SK-N-SH (cell line): ENCODE results near the gene YES1. TPM values are rescaled to one million over a fixed set of nuclear protein-coding genes. Genes with fewer than 3 reads are reported as not detected.

ENCODE experiments used
- CTCF ChIA-PET: fragments of 300-600, 350-600 bp; formaldehyde crosslinking; extraction: SDS; loops from one replicate; lab custom pipeline; 2021; lab: Yijun Ruan, JAX
- POLR2A ChIA-PET: fragments of 350-600 bp; sonication (Branson Sonifier 250); formaldehyde crosslinking; extraction: SDS; loops from one replicate; lab custom pipeline; 2020; ENCODE audit warnings: antibody characterized with exemption, inconsistent platforms; lab: Yijun Ruan, JAX
- DNase-seq: peaks from one replicate; pipeline ENCODE4 v3.0.0; 2012
- H2AFZ ChIP-seq: fragments of 200-600 bp; sonication (generic); 2 replicates; pipeline ENCODE4 v1.8.1; 2016; ENCODE audit warnings: antibody characterized with exemption, mild to moderate bottlenecking, low read depth
- H3F3A ChIP-seq: fragments of 200-600 bp; sonication (generic); replicated peaks from 2 replicates; pipeline ENCODE3; 2016; ENCODE audit warnings: antibody characterized with exemption, mild to moderate bottlenecking; ENCODE audit not compliant: insufficient read depth
- H3K27ac ChIP-seq, 2 experiments: fragments of 200-500 bp in 1 of 2; fragments of 200-600 bp in 1 of 2; sonication (Bioruptor generic) in 1 of 2; sonication (generic), shearing (Covaris generic) in 1 of 2; 2 replicates each; pipeline versions ENCODE4 v1.5.1 to v1.6.1; 2014 to 2016; ENCODE audit warnings: low read depth in 2 of 2, inconsistent platforms in 1 of 2, low read length in 1 of 2, mild to moderate bottlenecking in 1 of 2, mixed read lengths in 1 of 2
- H3K27me3 ChIP-seq: fragments of 200-600 bp; sonication (generic), shearing (Covaris generic); 2 replicates; pipeline ENCODE4 v1.6.1; 2016; ENCODE audit warnings: mixed run types; ENCODE audit not compliant: insufficient read depth
- H3K36me3 ChIP-seq, 2 experiments: fragments of 200-500 bp in 1 of 2; fragments of 200-600 bp in 1 of 2; sonication (Bioruptor generic) in 1 of 2; sonication (generic) in 1 of 2; replicated peaks in 1 of 2; 2 replicates each; pipeline versions ENCODE3 to v1.5.1; 2014 to 2016; ENCODE audit warnings: low read length in 1 of 2, mild to moderate bottlenecking in 1 of 2; ENCODE audit not compliant: insufficient read depth in 2 of 2, control insufficient read depth in 1 of 2
- H3K4me1 ChIP-seq, 2 experiments: fragments of 200-500 bp in 1 of 2; fragments of 200-600 bp in 1 of 2; sonication (Bioruptor generic) in 1 of 2; sonication (generic), shearing (Covaris generic) in 1 of 2; 2 replicates each; pipeline versions ENCODE4 v1.5.1 to v1.6.1; 2014 to 2016; ENCODE audit warnings: low read depth in 1 of 2, low read length in 1 of 2, mixed run types in 1 of 2; ENCODE audit not compliant: insufficient read depth in 2 of 2, control insufficient read depth in 1 of 2
- H3K4me2 ChIP-seq: fragments of 200-600 bp; sonication (generic), shearing (Covaris generic); 2 replicates; pipeline ENCODE4 v1.6.1; 2017; ENCODE audit warnings: mixed run types
- H3K4me3 ChIP-seq, 2 experiments: fragments of 200-500 bp in 1 of 2; fragments of 200-600 bp in 1 of 2; sonication (Bioruptor generic) in 1 of 2; sonication (generic), shearing (Covaris generic) in 1 of 2; 2 replicates each; pipeline versions ENCODE4 v1.5.1 to v1.8.1; 2014 to 2016; ENCODE audit warnings: low read depth in 2 of 2, inconsistent platforms in 1 of 2, low read length in 1 of 2, mild to moderate bottlenecking in 1 of 2, mixed read lengths in 1 of 2, moderate library complexity in 1 of 2
- H3K79me2 ChIP-seq: fragments of 200-600 bp; sonication (generic); 2 replicates; pipeline ENCODE4 v1.8.1; 2017; ENCODE audit warnings: mild to moderate bottlenecking; ENCODE audit not compliant: insufficient read depth
- H3K9ac ChIP-seq: fragments of 200-600 bp; sonication (generic); 2 replicates; pipeline ENCODE4 v1.6.1; 2017; ENCODE audit warnings: mixed run types
- H3K9me2 ChIP-seq: fragments of 200-600 bp; sonication (generic); 2 replicates; pipeline ENCODE4 v1.6.1; 2017; ENCODE audit warnings: mixed run types
- H3K9me3 ChIP-seq: fragments of 200-600 bp; sonication (generic); 2 replicates; pipeline ENCODE4 v1.6.1; 2017; ENCODE audit warnings: mixed run types, mild to moderate bottlenecking, moderate library complexity
- H4K20me1 ChIP-seq: fragments of 200-600 bp; sonication (generic); 2 replicates; pipeline ENCODE4 v1.6.1; 2017; ENCODE audit warnings: mild to moderate bottlenecking, mixed run types; ENCODE audit not compliant: insufficient read depth
- FOXM1 ChIP-seq: IDR thresholded peaks from 2 replicates; pipeline ENCODE4 v1.4.0; 2012; ENCODE audit warnings: low read depth, mild to moderate bottlenecking
- NFIC ChIP-seq: IDR thresholded peaks from 2 replicates; pipeline ENCODE4 v1.4.0; 2012; ENCODE audit warnings: borderline replicate concordance
- POLR2AphosphoS5 ChIP-seq: IDR thresholded peaks from 2 replicates; pipeline ENCODE4 v1.6.1; 2012; ENCODE audit warnings: low read depth, low read length
- RFX5 ChIP-seq: IDR thresholded peaks from 2 replicates; pipeline ENCODE4 v1.6.1; 2012; ENCODE audit warnings: mild to moderate bottlenecking, improper control_type of control experiment, low read length
- SMC3 ChIP-seq: IDR thresholded peaks from 2 replicates; pipeline ENCODE4 v1.6.1; 2012; ENCODE audit warnings: low read depth, low read length, improper control_type of control experiment
- TEAD4 ChIP-seq: IDR thresholded peaks from 2 replicates; pipeline ENCODE4 v1.4.0; 2012; ENCODE audit warnings: mild to moderate bottlenecking, borderline replicate concordance; ENCODE audit not compliant: insufficient read depth
- WGBS: methylation state at CpG from one replicate; pipeline ENCODE4 v1.1.6; 2017; ENCODE audit warnings: low lambda C conversion rate; 5-methylcytosine and 5-hydroxymethylcytosine counted together
- polyA plus RNA-seq, 3 experiments: library from polyadenylated mRNA; depleted of rRNA; stranded (reverse); fragments of >200 nt; gene quantifications; 2 replicates each; pipeline ENCODE4 v1.2.3, GENCODE V29; 2012
- TF ChIP-seq, protein P1 (sequence below): IDR thresholded peaks from 2 replicates; pipeline ENCODE4 v1.4.0; 2012; ENCODE audit warnings: low read depth, borderline replicate concordance
- TF ChIP-seq, protein P2 (sequence below): fragments of 150-350 bp; IDR thresholded peaks from 2 replicates; pipeline ENCODE4 v1.6.1; 2016; ENCODE audit warnings: mild to moderate bottlenecking, low read depth, low read length
- TF ChIP-seq, protein P3 (sequence below): IDR thresholded peaks from 2 replicates; pipeline ENCODE4 v1.6.1; 2012; ENCODE audit warnings: mild to moderate bottlenecking, low read depth, low read length, moderate library complexity
- TF ChIP-seq, protein P4 (sequence below): IDR thresholded peaks from 2 replicates; pipeline ENCODE4 v1.4.0; 2012; ENCODE audit warnings: low read depth

The YES1 gene
- polyA plus RNA-seq, 1 of the 3 experiments (the other 2 are of a cell fraction), result 7.9 TPM

DNA sequence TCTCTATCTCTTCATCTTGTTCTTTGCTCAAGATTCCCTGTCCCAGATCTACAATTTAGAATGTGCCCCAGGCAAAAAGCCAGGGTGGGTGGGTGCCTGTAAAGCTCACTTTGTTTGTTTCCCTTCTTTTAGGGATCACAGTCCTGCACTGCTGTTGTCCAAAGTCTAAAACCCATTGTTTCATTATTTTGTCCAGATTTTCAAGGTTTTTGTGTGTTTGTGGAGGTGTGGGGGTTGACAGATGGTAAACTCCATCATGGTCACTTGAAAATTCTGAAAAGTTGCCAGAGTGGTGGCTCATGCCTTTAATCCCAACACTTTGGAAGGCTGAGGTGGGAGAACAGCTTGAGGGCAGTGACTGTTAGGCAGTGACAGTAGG, 41.5 kb downstream of the YES1 start:
- Histone ChIP-seq H3K27ac (no peak overlapping the region), H3K27me3 (no peaks in the 10 kb centered on the region), H3K4me2 (no peak overlapping the region), H3K4me1 (peaks cover 0 to 5% of the 10 kb centered on the region in 2 experiments; a peak in 1 of 4 replicates), H3K4me3 (no peak overlapping the region), H3K36me3 (no peaks in the 10 kb centered on the region), H3K79me2 (peaks cover 9% of the 10 kb centered on the region), H3K9me2 (0 out of 2 replicates have a peak, but pooled peaks cover 3% of the 10 kb centered on the region), H3F3A (no peaks in the 10 kb centered on the region), H2AFZ (no peak overlapping the region), H3K9ac (no peak overlapping the region), H4K20me1 (no peaks in the 10 kb centered on the region), H3K9me3 (no peaks in the 10 kb centered on the region)
- ChIA-PET CTCF (interaction anchor here (0.9 to 2.2 kb wide), 3 partner anchors 28 to 60 kb away, joined by 3 to 6 read pairs (median 3); no protein-coding TSS in a partner anchor), POLR2A (no interaction called here)
- no peak for DNase-seq
- no peak for TF ChIP-seq RFX5
- TF ChIP-seq, protein P1, sequence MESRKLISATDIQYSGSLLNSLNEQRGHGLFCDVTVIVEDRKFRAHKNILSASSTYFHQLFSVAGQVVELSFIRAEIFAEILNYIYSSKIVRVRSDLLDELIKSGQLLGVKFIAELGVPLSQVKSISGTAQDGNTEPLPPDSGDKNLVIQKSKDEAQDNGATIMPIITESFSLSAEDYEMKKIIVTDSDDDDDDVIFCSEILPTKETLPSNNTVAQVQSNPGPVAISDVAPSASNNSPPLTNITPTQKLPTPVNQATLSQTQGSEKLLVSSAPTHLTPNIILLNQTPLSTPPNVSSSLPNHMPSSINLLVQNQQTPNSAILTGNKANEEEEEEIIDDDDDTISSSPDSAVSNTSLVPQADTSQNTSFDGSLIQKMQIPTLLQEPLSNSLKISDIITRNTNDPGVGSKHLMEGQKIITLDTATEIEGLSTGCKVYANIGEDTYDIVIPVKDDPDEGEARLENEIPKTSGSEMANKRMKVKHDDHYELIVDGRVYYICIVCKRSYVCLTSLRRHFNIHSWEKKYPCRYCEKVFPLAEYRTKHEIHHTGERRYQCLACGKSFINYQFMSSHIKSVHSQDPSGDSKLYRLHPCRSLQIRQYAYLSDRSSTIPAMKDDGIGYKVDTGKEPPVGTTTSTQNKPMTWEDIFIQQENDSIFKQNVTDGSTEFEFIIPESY, result no peak
- TF ChIP-seq, protein P2, sequence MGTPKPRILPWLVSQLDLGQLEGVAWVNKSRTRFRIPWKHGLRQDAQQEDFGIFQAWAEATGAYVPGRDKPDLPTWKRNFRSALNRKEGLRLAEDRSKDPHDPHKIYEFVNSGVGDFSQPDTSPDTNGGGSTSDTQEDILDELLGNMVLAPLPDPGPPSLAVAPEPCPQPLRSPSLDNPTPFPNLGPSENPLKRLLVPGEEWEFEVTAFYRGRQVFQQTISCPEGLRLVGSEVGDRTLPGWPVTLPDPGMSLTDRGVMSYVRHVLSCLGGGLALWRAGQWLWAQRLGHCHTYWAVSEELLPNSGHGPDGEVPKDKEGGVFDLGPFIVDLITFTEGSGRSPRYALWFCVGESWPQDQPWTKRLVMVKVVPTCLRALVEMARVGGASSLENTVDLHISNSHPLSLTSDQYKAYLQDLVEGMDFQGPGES, result no peak
- TF ChIP-seq TEAD4, result no peak
- TF ChIP-seq POLR2AphosphoS5, result no peak
- no peak for TF ChIP-seq NFIC
- no peak for TF ChIP-seq FOXM1
- TF ChIP-seq, protein P3, sequence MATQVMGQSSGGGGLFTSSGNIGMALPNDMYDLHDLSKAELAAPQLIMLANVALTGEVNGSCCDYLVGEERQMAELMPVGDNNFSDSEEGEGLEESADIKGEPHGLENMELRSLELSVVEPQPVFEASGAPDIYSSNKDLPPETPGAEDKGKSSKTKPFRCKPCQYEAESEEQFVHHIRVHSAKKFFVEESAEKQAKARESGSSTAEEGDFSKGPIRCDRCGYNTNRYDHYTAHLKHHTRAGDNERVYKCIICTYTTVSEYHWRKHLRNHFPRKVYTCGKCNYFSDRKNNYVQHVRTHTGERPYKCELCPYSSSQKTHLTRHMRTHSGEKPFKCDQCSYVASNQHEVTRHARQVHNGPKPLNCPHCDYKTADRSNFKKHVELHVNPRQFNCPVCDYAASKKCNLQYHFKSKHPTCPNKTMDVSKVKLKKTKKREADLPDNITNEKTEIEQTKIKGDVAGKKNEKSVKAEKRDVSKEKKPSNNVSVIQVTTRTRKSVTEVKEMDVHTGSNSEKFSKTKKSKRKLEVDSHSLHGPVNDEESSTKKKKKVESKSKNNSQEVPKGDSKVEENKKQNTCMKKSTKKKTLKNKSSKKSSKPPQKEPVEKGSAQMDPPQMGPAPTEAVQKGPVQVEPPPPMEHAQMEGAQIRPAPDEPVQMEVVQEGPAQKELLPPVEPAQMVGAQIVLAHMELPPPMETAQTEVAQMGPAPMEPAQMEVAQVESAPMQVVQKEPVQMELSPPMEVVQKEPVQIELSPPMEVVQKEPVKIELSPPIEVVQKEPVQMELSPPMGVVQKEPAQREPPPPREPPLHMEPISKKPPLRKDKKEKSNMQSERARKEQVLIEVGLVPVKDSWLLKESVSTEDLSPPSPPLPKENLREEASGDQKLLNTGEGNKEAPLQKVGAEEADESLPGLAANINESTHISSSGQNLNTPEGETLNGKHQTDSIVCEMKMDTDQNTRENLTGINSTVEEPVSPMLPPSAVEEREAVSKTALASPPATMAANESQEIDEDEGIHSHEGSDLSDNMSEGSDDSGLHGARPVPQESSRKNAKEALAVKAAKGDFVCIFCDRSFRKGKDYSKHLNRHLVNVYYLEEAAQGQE, result no peak

DNA sequence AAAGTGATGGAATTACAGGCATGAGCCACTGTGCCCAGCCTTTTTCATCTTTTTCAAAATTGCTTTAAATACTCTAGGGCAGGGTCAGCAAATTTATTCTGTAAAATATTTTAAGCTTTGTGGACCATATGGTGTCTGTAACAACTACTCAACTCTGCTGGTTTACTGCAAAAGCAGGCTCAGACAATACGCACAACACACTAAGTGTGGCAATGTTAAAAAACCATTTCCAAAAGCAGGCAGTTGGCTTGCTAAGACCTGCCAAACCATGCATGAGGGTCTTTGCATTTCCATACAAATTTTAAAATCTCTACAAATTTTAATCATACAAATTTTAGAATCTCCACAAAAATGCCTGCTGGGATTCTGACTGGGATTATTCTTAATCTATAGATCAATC, 44.1 kb downstream of the YES1 start:
- 100% methylated on average over 1 of the region's 1 CpG for WGBS
- Histone ChIP-seq H3K4me3 (no peak overlapping the region), H3K9me2 (0 out of 2 replicates have a peak, but pooled peaks cover 3% of the 10 kb centered on the region)
- TF ChIP-seq POLR2AphosphoS5 (no peak), SMC3 (no peak)
- TF ChIP-seq, protein P2, result no peak
- TF ChIP-seq, protein P1, result no peak
- TF ChIP-seq, protein P3, result no peak
- TF ChIP-seq, protein P4, sequence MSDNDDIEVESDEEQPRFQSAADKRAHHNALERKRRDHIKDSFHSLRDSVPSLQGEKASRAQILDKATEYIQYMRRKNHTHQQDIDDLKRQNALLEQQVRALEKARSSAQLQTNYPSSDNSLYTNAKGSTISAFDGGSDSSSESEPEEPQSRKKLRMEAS, result no peak

More for the DNA sequence above, 44.1 kb downstream of the YES1 start:
- Histone ChIP-seq H3F3A (no peaks in the 10 kb centered on the region), H3K27ac (no peak overlapping the region), H3K36me3 (no peaks in the 10 kb centered on the region), H3K4me2 (no peak overlapping the region), H4K20me1 (peaks cover 5% of the 10 kb centered on the region; the same call in 1 of the 2 replicates), H3K79me2 (peaks cover 4% of the 10 kb centered on the region), H3K27me3 (no peaks in the 10 kb centered on the region), H3K9ac (no peak overlapping the region), H3K4me1 (peaks cover 0 to 5% of the 10 kb centered on the region in 2 experiments; a peak in 1 of 4 replicates), H3K9me3 (no peaks in the 10 kb centered on the region), H2AFZ (no peak overlapping the region)
- DNase-seq, result no peak
- POLR2A ChIA-PET, result no interaction called here
- CTCF ChIA-PET, result interaction anchor here (1.0 to 1.2 kb wide), 2 partner anchors 62 to 144 kb away, joined by 3 to 5 read pairs; no protein-coding TSS in a partner anchor
